Sigmoid colon (tissue), 7 donors: ENCODE results near the gene BMERB1. TPM values are rescaled to one million over a fixed set of nuclear protein-coding genes. Genes with fewer than 3 reads are reported as not detected.
A peak's percentile ranks its signal among the peaks of the same experiment; 100 is the strongest.

Experiments used
- DNase-seq: peaks from one replicate; pipeline ENCODE4 v3.0.0-alpha.2; 2019
- H3K27ac ChIP-seq, 4 donors: fragments of 200-600 bp; sonication (generic); one replicate each; pipeline ENCODE4 v1.5.1; 2016 to 2019; ENCODE audit warnings: mild to moderate bottlenecking in 1 of 4
- H3K27me3 ChIP-seq, 3 donors: fragments of 200-600 bp; sonication (generic); one replicate each; pipeline ENCODE4 v1.5.1; 2019; ENCODE audit warnings: mild to moderate bottlenecking in 1 of 3
- H3K36me3 ChIP-seq, 4 donors: fragments of 200-600 bp; sonication (generic); one replicate each; pipeline ENCODE4 v1.5.1; 2016 to 2019
- H3K4me1 ChIP-seq, 4 donors: fragments of 200-600 bp; sonication (generic); one replicate each; pipeline ENCODE4 v1.5.1; 2017 to 2019
- H3K4me3 ChIP-seq, 4 donors: fragments of 200-600 bp; sonication (generic); one replicate each; pipeline ENCODE4 v1.5.1; 2017 to 2019; ENCODE audit warnings: mild to moderate bottlenecking in 2 of 4, moderate library complexity in 1 of 4
- H3K9me3 ChIP-seq, 4 donors: fragments of 200-600 bp in 3 of 4; sonication (generic) in 3 of 4; one replicate each; pipeline versions ENCODE4 v1.5.1 to v1.6.1; 2013 to 2019
- CTCF ChIP-seq, 4 experiments: fragments of 450-650 bp in 3 of 4; fragments of 200-600 bp in 1 of 4; IDR thresholded peaks; one replicate each; pipeline ENCODE4 v1.5.1; 2016 to 2019; ENCODE audit warnings: antibody characterized with exemption in 4 of 4, mild to moderate bottlenecking in 3 of 4, moderate library complexity in 2 of 4
- EP300 ChIP-seq, 4 donors: sonication (generic); formaldehyde crosslinking; IDR thresholded peaks; one replicate each; pipeline ENCODE4 v1.6.1; 2017; ENCODE audit warnings: antibody characterized with exemption in 4 of 4
- POLR2A ChIP-seq, 2 donors: fragments of 450-650 bp; IDR thresholded peaks; one replicate each; pipeline ENCODE4 v1.6.1; 2016; ENCODE audit warnings: antibody characterized with exemption in 2 of 2, mild to moderate bottlenecking in 2 of 2, moderate library complexity in 2 of 2
- POLR2AphosphoS5 ChIP-seq, 4 donors: sonication (generic); formaldehyde crosslinking; IDR thresholded peaks; one replicate each; pipeline ENCODE4 v1.6.1; 2017; ENCODE audit warnings: antibody characterized with exemption in 4 of 4
- WGBS, 2 donors: extraction: QIAGEN DNeasy Blood & Tissue Kit; methylation state at CpG; one replicate each; pipeline ENCODE4 v1.1.7; 2013; 5-methylcytosine and 5-hydroxymethylcytosine counted together
- intact Hi-C: fragments of 100-400 bp; cut with DNase I; formaldehyde crosslinking; loops from one replicate; pipeline ENCODE4 v1.15.1; 2023
- polyA plus RNA-seq, 3 donors: library from polyadenylated mRNA; stranded (reverse); fragments of 200-250 nt; gene quantifications; one replicate each; pipeline ENCODE4 v1.2.3, GENCODE V29; 2013
- total RNA-seq, 4 donors: library from RNA; depleted of rRNA; stranded (reverse); fragments of >200 nt; gene quantifications; one replicate each; pipeline ENCODE4 v1.1.0, GENCODE V29; 2016
- donor health status: healthy with polysubstance abuse.
- donor health status: Bipolar disorder and iron deficiency.
- donor health status: healthy.

Gene BMERB1
- total and polyA plus RNA-seq, 7 donors = 3.7 to 112 (median 63.4) TPM

DNA sequence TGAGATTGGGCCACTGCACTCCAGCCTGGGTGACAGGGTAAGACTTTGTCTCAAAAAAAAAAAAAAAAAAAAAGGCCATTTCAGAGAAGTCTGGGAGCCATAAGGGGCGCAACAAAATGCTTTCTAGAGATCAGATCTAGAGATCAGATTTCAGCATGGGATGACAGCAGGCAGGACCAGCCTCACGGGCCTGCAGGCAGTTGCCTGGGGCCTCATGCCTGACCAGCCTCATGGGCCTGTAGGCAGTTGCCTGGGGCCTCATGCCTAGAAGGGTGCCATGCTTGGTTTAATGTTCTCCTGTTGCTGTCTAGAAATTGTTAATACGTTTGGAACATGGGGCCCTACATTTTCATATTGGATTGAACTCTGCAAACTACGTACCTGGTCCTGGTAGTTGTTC, 149.1 kb downstream of the BMERB1 start:
- Histone ChIP-seq H3K27ac (no peak overlapping the region), H3K9me3 (peaks cover 0 to 8% (median 0%) of the 10 kb centered on the region in 4 donors), H3K4me3 (no peak overlapping the region), H3K4me1 (no peaks in the 10 kb centered on the region), H3K36me3 (peaks cover 9 to 57% (median 23%) of the 10 kb centered on the region in 4 donors), H3K27me3 (no peaks in the 10 kb centered on the region)
- intact Hi-C loops = loop anchor here (10.0 kb wide), 1 partner anchor 59 kb away; no protein-coding TSS in a partner anchor
- DNase-seq = no peak
- TF ChIP-seq POLR2AphosphoS5 (IDR thresholded peaks at IDR 0.05) (no peak), POLR2A (IDR thresholded peaks at IDR 0.05) (no peak), EP300 (IDR thresholded peaks at IDR 0.05) (no peak), CTCF (IDR thresholded peaks at IDR 0.05) (no peak)
- 94 to 95% methylated on average over 4 of the region's 4 CpGs for WGBS, 2 donors

GRCh38 chr16:15585956-15586355, 151.6 kb downstream of the BMERB1 start:
- no peak for DNase-seq
- WGBS, 2 donors = 93 to 99% methylated on average over 1 of the region's 1 CpG
- no peaks in the 10 kb centered on the region for H3K27me3 ChIP-seq
- H3K4me1 ChIP-seq = peaks cover 0 to 6% (median 3%) of the 10 kb centered on the region in 4 donors
- H3K36me3 ChIP-seq = peaks cover 9 to 57% (median 23%) of the 10 kb centered on the region in 4 donors
- no peak for TF ChIP-seq POLR2A (IDR thresholded peaks at IDR 0.05)
- no peak for TF ChIP-seq POLR2AphosphoS5 (IDR thresholded peaks at IDR 0.05)
- no peak for TF ChIP-seq CTCF (IDR thresholded peaks at IDR 0.05)
- no peak for TF ChIP-seq EP300 (IDR thresholded peaks at IDR 0.05)
- H3K4me3 ChIP-seq = no peak overlapping the region
- peaks cover 0 to 8% (median 0%) of the 10 kb centered on the region in 4 donors for H3K9me3 ChIP-seq
- intact Hi-C loops = loop anchor here (10.0 kb wide), 1 partner anchor 61 kb away; no protein-coding TSS in a partner anchor
- H3K27ac ChIP-seq = no peak overlapping the region

- no peak for TF ChIP-seq CTCF (IDR thresholded peaks at IDR 0.05)
- no peak for TF ChIP-seq POLR2A (IDR thresholded peaks at IDR 0.05)
- TF ChIP-seq POLR2AphosphoS5 (IDR thresholded peaks at IDR 0.05) = no peak
- no peak for TF ChIP-seq EP300 (IDR thresholded peaks at IDR 0.05)
- Histone ChIP-seq H3K9me3 (peaks cover 0 to 8% (median 0%) of the 10 kb centered on the region in 4 donors), H3K4me1 (peaks cover 0 to 6% (median 4%) of the 10 kb centered on the region in 4 donors), H3K36me3 (peaks cover 9 to 50% (median 20%) of the 10 kb centered on the region in 4 donors), H3K4me3 (no peak overlapping the region), H3K27me3 (no peaks in the 10 kb centered on the region), H3K27ac (no peak overlapping the region)
- 98% methylated on average over 12 of the region's 12 CpGs for WGBS, 2 donors
- peak; percentile 57 for DNase-seq
- intact Hi-C loops = loop anchor here (10.0 kb wide), 1 partner anchor 62 kb away; no protein-coding TSS in a partner anchor
Observed at GRCh38 chr16:15586716-15587115, 152.3 kb downstream of the BMERB1 start.

DNA sequence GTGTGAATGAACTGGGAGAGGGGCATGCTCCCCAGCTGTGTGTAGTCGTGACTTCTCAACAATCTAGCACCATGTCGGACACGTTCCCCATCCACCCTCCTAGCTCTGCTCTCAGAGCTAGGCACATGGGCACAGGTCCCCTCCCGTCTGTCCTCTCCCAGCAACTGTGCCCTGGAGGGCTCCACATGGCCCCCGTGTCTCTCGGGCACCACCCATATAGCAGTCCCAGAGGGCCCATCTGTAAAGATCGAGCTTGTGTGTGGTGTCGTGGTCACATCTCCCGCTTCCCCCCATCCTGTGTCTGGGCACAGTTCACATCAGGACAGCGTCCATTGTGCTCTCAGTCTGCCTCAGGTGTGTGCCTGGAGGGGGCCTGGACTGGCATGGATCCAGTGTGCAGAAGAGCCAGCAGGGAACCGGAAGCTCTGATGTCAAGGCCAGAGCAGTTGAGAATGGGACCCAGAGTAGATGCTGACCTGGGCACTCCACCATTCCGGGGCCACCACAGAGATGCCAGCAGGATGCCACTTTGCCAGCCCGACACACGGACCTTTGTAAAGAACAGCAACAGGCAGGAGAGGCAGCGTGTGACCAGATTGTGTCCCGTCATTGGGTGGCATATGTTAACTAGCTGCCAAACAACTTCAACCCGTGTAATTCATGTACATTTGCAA, 152.9 kb downstream of the BMERB1 start:
- TF ChIP-seq EP300 (IDR thresholded peaks at IDR 0.05) (no peak), POLR2A (IDR thresholded peaks at IDR 0.05) (no peak), CTCF (IDR thresholded peaks at IDR 0.05) (no peak), POLR2AphosphoS5 (IDR thresholded peaks at IDR 0.05) (no peak)
- Histone ChIP-seq H3K4me3 (no peak overlapping the region), H3K27me3 (no peaks in the 10 kb centered on the region), H3K9me3 (peaks cover 0 to 8% (median 0%) of the 10 kb centered on the region in 4 donors), H3K27ac (no peak overlapping the region), H3K36me3 (peaks cover 8 to 45% (median 18%) of the 10 kb centered on the region in 4 donors), H3K4me1 (peaks cover 0 to 6% (median 4%) of the 10 kb centered on the region in 4 donors)
- DNase-seq = no peak
- intact Hi-C loops = loop anchor here (10.0 kb wide), 1 partner anchor 62 kb away; no protein-coding TSS in a partner anchor
- 96 to 97% methylated on average over 17 of the region's 17 CpGs for WGBS, 2 donors
